Measurements from ENCODE around the gene M1AP. TPM values are rescaled to one million over a fixed set of nuclear protein-coding genes. Genes with fewer than 3 reads are reported as not detected.

M1AP gene
- total and polyA plus RNA-seq, 5 donors from 2014 or later, result not detected

DNA sequence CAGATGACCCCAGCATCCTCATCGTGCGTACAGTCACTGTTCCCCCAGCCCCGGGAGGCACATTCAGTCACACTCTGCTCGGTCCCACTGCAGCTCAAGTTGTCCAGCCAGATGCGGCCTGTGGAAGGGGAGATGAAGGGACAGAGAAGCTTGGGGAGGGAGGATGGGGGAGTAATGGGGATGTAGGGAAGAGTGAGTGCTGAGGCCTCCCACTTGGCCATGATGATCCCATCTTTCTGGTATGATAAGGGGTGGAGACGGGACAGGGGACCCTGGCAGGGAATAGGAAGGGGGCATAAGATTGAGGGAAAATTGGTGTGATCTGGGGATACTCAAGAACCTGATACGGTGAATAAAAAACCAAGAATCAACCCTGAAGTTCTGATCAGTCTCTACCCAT is 97.9 kb downstream of the M1AP start:
- ATAC-seq (ENCODE audit: low read depth in 2 of 2) (no peak), DNase-seq (no peak)
- H3K27me3 Mint-ChIP-seq, result peaks cover 62% of the 10 kb centered on the region
- Histone ChIP-seq H3K9me3 (ENCODE audit: control insufficient read depth in 2 of 2, low read length in 2 of 2) (no peaks in the 10 kb centered on the region), H3K36me3 (ENCODE audit: control insufficient read depth, insufficient read depth, low read length) (no peaks in the 10 kb centered on the region), H3K27ac (ENCODE audit: insufficient read depth, low read length, poor library complexity, severe bottlenecking) (no peak overlapping the region), H3K4me3 (ENCODE audit: low read depth, low read length) (no peak overlapping the region), H3K4me1 (ENCODE audit: control insufficient read depth, insufficient read depth, low read length, poor library complexity, severe bottlenecking) (peaks cover 26% of the 10 kb centered on the region), H3K27me3 (ENCODE audit: control insufficient read depth, insufficient read depth, low read length) (peaks cover 29% of the 10 kb centered on the region)
- H3K9me3 Mint-ChIP-seq, result peaks cover 0 to 3% (median 0%) of the 10 kb centered on the region in 7 donors
- peak overlapping the region in 3 of 4 donors; percentile 61 to 92 (median 65) for H3K4me3 Mint-ChIP-seq
- H3K36me3 Mint-ChIP-seq, result no peaks in the 10 kb centered on the region
- H3K4me1 Mint-ChIP-seq, result peaks cover 5 to 26% (median 10%) of the 10 kb centered on the region in 4 donors
- H3K27ac Mint-ChIP-seq, result no peak overlapping the region

DNA sequence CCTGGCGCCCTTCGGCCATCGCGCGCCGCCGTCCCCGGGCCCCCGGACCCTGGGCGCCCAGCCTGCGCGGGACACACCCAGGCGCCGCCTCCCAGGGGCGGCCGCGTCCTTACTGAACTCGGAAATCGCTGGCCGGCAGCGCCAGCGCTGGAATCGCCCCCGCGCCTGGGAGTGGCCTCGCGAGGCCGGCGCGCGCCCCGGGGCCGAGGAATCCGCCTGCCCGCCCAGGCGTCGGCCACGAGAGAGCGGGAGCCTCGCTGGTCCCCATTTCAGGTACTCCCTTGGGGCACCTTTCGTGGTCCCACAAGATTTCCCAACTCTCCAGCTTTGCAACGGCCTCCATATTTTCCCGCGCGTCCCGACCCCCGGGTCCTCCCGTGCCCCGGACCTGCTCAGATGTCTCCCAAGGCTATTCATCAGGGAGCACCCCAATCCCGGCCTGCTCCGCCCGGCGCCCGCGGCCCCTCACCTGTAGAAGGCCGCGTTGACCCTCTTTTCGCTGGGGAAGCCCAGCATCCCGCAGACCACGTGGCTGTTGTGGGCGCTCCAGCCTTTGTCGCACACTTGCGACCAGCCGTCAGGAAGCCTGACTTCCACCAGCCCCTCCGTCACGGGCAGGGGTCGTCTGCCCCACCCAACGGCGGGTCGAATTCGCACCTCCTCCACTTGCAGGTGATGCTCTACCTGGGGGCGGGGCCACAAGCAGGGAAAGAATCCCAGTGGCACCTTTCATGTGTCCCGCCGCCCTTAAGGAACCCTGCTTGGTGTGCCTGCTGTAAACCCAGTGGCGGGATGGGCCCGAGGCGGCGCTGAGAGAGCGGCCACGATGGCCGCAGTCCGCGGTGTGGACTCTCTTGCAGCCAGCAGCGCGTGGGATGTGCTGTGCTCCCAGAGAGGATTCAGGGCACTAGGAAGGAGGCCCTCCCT is 99.0 kb downstream of the M1AP start:
- H3K9me3 Mint-ChIP-seq, result peaks cover 0 to 3% (median 0%) of the 10 kb centered on the region in 7 donors
- DNase-seq (no peak), ATAC-seq (ENCODE audit: low read depth in 2 of 2) (no peak)
- Histone ChIP-seq H3K4me1 (ENCODE audit: control insufficient read depth, insufficient read depth, low read length, poor library complexity, severe bottlenecking) (peaks cover 19% of the 10 kb centered on the region), H3K27me3 (ENCODE audit: control insufficient read depth, insufficient read depth, low read length) (peaks cover 33% of the 10 kb centered on the region), H3K27ac (ENCODE audit: insufficient read depth, low read length, poor library complexity, severe bottlenecking) (no peak overlapping the region), H3K4me3 (ENCODE audit: low read depth, low read length) (no peak overlapping the region), H3K36me3 (ENCODE audit: control insufficient read depth, insufficient read depth, low read length) (no peaks in the 10 kb centered on the region), H3K9me3 (ENCODE audit: control insufficient read depth in 2 of 2, low read length in 2 of 2) (no peaks in the 10 kb centered on the region)
- H3K36me3 Mint-ChIP-seq, result no peaks in the 10 kb centered on the region
- no peak overlapping the region for H3K27ac Mint-ChIP-seq
- peaks cover 68% of the 10 kb centered on the region for H3K27me3 Mint-ChIP-seq
- H3K4me3 Mint-ChIP-seq, result peak overlapping the region; percentile 5 to 65 (median 26)
- peaks cover 5 to 22% (median 10%) of the 10 kb centered on the region in 4 donors for H3K4me1 Mint-ChIP-seq

DNA sequence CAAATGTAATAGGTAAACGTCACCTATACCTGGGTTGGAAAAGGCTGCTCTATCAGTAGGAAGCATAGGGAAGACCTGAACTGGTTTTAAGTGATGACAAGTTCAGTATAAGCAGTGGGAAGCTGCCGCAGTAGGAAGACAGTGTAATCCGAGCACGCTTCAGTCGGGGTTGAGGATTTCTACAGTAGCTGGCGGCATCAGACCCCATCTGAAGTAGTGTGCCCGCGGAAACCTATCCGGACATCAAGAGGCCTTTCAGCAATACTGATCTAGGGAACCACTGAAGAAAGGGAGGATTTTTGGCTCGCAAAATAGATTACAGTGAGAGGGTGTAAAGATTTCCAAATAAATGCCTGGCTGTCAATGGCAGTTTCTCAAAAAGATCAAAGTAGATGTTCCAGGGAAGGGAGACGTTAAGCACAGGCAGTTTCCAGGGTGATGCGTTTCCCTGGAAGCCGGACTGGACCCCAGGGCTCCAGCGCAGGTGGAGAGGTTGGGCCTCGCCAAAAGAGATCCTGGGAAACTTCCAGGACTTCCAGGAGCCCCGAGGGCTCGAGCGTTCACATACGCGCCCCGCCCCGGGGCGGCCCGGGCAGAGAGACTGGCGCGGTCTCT is 99.7 kb downstream of the M1AP start:
- DNase-seq, result no peak
- peaks cover 0 to 3% (median 0%) of the 10 kb centered on the region in 7 donors for H3K9me3 Mint-ChIP-seq
- Histone ChIP-seq H3K27me3 (ENCODE audit: control insufficient read depth, insufficient read depth, low read length) (peaks cover 33% of the 10 kb centered on the region), H3K27ac (ENCODE audit: insufficient read depth, low read length, poor library complexity, severe bottlenecking) (no peak overlapping the region), H3K9me3 (ENCODE audit: control insufficient read depth in 2 of 2, low read length in 2 of 2) (no peaks in the 10 kb centered on the region), H3K4me1 (ENCODE audit: control insufficient read depth, insufficient read depth, low read length, poor library complexity, severe bottlenecking) (peaks cover 13% of the 10 kb centered on the region), H3K4me3 (ENCODE audit: low read depth, low read length) (no peak overlapping the region), H3K36me3 (ENCODE audit: control insufficient read depth, insufficient read depth, low read length) (no peaks in the 10 kb centered on the region)
- no peak for ATAC-seq (ENCODE audit: low read depth in 2 of 2)
- H3K4me1 Mint-ChIP-seq, result peaks cover 5 to 18% (median 10%) of the 10 kb centered on the region in 4 donors
- H3K36me3 Mint-ChIP-seq, result no peaks in the 10 kb centered on the region
- H3K4me3 Mint-ChIP-seq, result peak overlapping the region; percentile 42 to 86 (median 46)
- peaks cover 68% of the 10 kb centered on the region for H3K27me3 Mint-ChIP-seq
- no peak overlapping the region for H3K27ac Mint-ChIP-seq

DNA sequence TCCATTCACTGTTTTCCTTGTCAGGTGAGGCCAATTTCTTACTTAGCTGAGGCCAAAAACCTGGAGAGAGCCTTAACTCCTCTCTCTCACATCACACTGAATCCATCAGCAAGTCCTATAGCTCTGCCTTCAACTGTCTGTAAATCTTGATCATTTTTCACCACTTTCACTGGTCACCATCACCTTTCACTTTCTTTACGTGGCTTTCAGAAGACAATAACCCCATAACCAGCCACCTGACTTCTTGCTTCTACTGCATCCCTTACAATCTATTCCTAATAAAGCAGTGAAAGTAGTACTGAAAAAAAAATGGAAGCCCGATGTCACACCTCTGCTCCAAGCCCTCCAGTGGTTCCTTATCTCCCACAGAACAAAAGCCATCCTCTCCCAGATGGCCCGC is 102.1 kb downstream of the M1AP start:
- no peak overlapping the region for H3K4me3 Mint-ChIP-seq
- Histone ChIP-seq H3K9me3 (ENCODE audit: control insufficient read depth in 2 of 2, low read length in 2 of 2) (no peaks in the 10 kb centered on the region), H3K36me3 (ENCODE audit: control insufficient read depth, insufficient read depth, low read length) (no peaks in the 10 kb centered on the region), H3K27ac (ENCODE audit: insufficient read depth, low read length, poor library complexity, severe bottlenecking) (no peak overlapping the region), H3K4me3 (ENCODE audit: low read depth, low read length) (no peak overlapping the region), H3K4me1 (ENCODE audit: control insufficient read depth, insufficient read depth, low read length, poor library complexity, severe bottlenecking) (peaks cover 13% of the 10 kb centered on the region), H3K27me3 (ENCODE audit: control insufficient read depth, insufficient read depth, low read length) (peaks cover 35% of the 10 kb centered on the region)
- peaks cover 58% of the 10 kb centered on the region for H3K27me3 Mint-ChIP-seq
- DNase-seq, result no peak
- no peak for ATAC-seq (ENCODE audit: low read depth in 2 of 2)
- peaks cover 0 to 2% (median 0%) of the 10 kb centered on the region in 7 donors for H3K9me3 Mint-ChIP-seq
- H3K36me3 Mint-ChIP-seq, result no peaks in the 10 kb centered on the region
- H3K4me1 Mint-ChIP-seq, result peaks cover 5 to 14% (median 7%) of the 10 kb centered on the region in 4 donors
- H3K27ac Mint-ChIP-seq, result no peak overlapping the region

DNA sequence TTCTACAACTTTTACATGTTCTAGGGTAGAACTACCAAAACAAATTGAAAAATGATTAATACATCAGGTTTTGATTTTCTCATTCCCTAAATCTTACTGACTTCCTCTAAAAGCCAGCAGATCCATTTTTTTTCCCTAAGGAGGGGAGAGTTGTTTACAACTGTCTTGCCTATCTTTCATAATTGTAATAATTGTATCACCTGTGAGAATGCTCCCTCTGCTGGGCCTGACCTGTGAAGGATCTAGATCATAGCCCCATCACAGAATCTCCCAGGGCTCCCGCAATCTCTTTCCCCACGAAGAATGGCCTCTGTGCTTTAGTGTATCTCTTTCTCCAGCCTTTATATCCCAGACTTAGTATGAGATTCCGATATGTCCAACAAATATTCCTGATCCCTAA is 103.5 kb downstream of the M1AP start:
- Mint-ChIP-seq H3K9me3 (peaks cover 0 to 2% (median 0%) of the 10 kb centered on the region in 7 donors), H3K4me3 (peak overlapping the region in 1 of 4 donors; percentile 40), H3K27me3 (peaks cover 49% of the 10 kb centered on the region), H3K36me3 (no peaks in the 10 kb centered on the region), H3K4me1 (peaks cover 5 to 13% (median 7%) of the 10 kb centered on the region in 4 donors), H3K27ac (no peak overlapping the region)
- H3K27ac ChIP-seq (ENCODE audit: insufficient read depth, low read length, poor library complexity, severe bottlenecking), result no peak overlapping the region
- no peaks in the 10 kb centered on the region for H3K36me3 ChIP-seq (ENCODE audit: control insufficient read depth, insufficient read depth, low read length)
- no peak overlapping the region for H3K4me3 ChIP-seq (ENCODE audit: low read depth, low read length)
- ATAC-seq (ENCODE audit: low read depth in 2 of 2), result no peak
- DNase-seq, result peak in 1 of 3 donors; percentile 35
- no peaks in the 10 kb centered on the region for H3K9me3 ChIP-seq (ENCODE audit: control insufficient read depth in 2 of 2, low read length in 2 of 2)
- peaks cover 30% of the 10 kb centered on the region for H3K27me3 ChIP-seq (ENCODE audit: control insufficient read depth, insufficient read depth, low read length)
- H3K4me1 ChIP-seq (ENCODE audit: control insufficient read depth, insufficient read depth, low read length, poor library complexity, severe bottlenecking), result peaks cover 13% of the 10 kb centered on the region

DNA sequence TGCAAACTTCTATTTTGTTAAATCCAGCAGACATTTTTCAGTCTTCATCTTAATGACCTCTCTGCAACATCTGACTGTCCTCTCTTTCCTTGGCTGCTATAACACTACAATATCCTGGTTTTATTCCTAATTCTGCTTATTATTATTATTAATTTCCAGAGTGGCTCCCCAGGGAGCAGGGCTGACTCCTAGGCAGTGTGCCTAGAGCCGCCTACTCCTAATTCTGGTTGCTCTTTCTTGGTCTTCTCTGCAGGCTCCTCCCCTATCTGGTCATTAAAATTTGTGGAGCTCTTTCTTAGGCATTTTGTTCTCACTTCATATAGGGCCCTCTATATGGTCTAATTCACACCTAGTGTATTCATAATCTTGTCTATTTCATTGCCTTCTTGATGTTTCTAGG is 105.2 kb downstream of the M1AP start:
- Histone ChIP-seq H3K27ac (ENCODE audit: insufficient read depth, low read length, poor library complexity, severe bottlenecking) (no peak overlapping the region), H3K4me1 (ENCODE audit: control insufficient read depth, insufficient read depth, low read length, poor library complexity, severe bottlenecking) (no peaks in the 10 kb centered on the region), H3K36me3 (ENCODE audit: control insufficient read depth, insufficient read depth, low read length) (no peaks in the 10 kb centered on the region), H3K4me3 (ENCODE audit: low read depth, low read length) (no peak overlapping the region), H3K9me3 (ENCODE audit: control insufficient read depth in 2 of 2, low read length in 2 of 2) (no peaks in the 10 kb centered on the region), H3K27me3 (ENCODE audit: control insufficient read depth, insufficient read depth, low read length) (peaks cover 29% of the 10 kb centered on the region)
- DNase-seq (no peak), ATAC-seq (ENCODE audit: low read depth in 2 of 2) (no peak)
- peaks cover 0 to 2% (median 0%) of the 10 kb centered on the region in 7 donors for H3K9me3 Mint-ChIP-seq
- H3K27ac Mint-ChIP-seq, result no peak overlapping the region
- peaks cover 0 to 2% (median under 1%) of the 10 kb centered on the region in 4 donors for H3K4me1 Mint-ChIP-seq
- H3K36me3 Mint-ChIP-seq, result no peaks in the 10 kb centered on the region
- H3K27me3 Mint-ChIP-seq, result peaks cover 50% of the 10 kb centered on the region
- no peak overlapping the region for H3K4me3 Mint-ChIP-seq

DNA sequence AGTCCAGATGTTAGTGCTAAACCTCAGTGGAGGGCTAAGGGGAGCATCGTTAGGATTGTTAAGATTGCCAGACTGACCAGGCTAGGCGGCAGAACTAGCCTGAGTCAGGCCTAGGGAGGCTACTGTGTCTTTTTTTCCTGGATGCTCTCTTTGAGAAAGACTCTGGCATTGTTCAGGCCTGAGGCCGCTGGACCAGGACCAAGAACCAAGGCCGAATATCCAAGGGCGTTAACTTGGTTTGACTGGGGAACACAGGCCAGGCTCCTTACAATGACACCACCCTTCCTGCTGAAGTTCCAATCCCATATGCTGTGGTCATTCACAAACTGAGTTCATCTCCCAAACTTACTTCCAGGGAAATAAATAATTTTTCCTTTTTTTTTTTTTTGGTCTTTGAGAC is 107.8 kb downstream of the M1AP start:
- no peak for DNase-seq
- no peak overlapping the region for H3K27ac Mint-ChIP-seq
- peaks cover 0 to 2% (median 0%) of the 10 kb centered on the region in 7 donors for H3K9me3 Mint-ChIP-seq
- no peaks in the 10 kb centered on the region for H3K4me1 ChIP-seq (ENCODE audit: control insufficient read depth, insufficient read depth, low read length, poor library complexity, severe bottlenecking)
- H3K36me3 Mint-ChIP-seq, result no peaks in the 10 kb centered on the region
- no peaks in the 10 kb centered on the region for H3K36me3 ChIP-seq (ENCODE audit: control insufficient read depth, insufficient read depth, low read length)
- no peak overlapping the region for H3K4me3 Mint-ChIP-seq
- no peaks in the 10 kb centered on the region for H3K4me1 Mint-ChIP-seq
- H3K27me3 ChIP-seq (ENCODE audit: control insufficient read depth, insufficient read depth, low read length), result peaks cover 28% of the 10 kb centered on the region
- H3K9me3 ChIP-seq (ENCODE audit: control insufficient read depth in 2 of 2, low read length in 2 of 2), result no peaks in the 10 kb centered on the region
- H3K27me3 Mint-ChIP-seq, result peaks cover 32% of the 10 kb centered on the region
- no peak overlapping the region for H3K27ac ChIP-seq (ENCODE audit: insufficient read depth, low read length, poor library complexity, severe bottlenecking)
- no peak for ATAC-seq (ENCODE audit: low read depth in 2 of 2)
- H3K4me3 ChIP-seq (ENCODE audit: low read depth, low read length), result no peak overlapping the region

All from CD4-positive, CD25-positive, alpha-beta regulatory T cell (primary cell).